Fibroblast of skin of scalp (primary cell): ENCODE measurements around the gene TOR2A.

ENCODE experiments used
- DNase-seq: peaks from one replicate; pipeline ENCODE4 v3.0.0-alpha.2; 2013

The TOR2A gene

GRCh38 chr9:127742435-127743088 lies 7.5 kb upstream of the TOR2A start:
- peak; percentile 70 for DNase-seq

- DNase-seq: peak; percentile 44
Measured at GRCh38 chr9:127741831-127742434, 6.8 kb upstream of the TOR2A start.

- DNase-seq: no peak
Measured at GRCh38 chr9:127739614-127740330, 4.7 kb upstream of the TOR2A start.

DNA sequence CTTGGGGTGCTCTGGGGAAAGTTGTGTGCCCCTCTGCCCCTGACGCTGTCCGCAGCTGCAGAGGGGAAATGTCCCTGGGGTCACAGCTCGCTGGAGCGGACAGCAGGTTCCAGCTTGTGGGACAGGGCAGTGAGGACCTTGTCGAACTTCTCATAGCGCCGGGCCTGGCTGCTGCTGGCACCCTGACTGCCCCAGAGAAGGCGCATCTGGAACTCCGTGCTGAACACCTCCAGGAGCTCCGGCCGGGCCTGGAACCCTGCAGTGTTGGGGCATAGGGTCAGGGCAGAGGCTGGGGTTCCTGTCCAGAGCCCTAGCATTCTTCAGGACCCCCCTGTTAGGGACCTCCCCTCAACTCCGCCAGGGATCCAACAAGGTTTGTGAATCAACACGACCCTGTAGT lies 3.6 kb upstream of the TOR2A start:
- no peak for DNase-seq

DNA sequence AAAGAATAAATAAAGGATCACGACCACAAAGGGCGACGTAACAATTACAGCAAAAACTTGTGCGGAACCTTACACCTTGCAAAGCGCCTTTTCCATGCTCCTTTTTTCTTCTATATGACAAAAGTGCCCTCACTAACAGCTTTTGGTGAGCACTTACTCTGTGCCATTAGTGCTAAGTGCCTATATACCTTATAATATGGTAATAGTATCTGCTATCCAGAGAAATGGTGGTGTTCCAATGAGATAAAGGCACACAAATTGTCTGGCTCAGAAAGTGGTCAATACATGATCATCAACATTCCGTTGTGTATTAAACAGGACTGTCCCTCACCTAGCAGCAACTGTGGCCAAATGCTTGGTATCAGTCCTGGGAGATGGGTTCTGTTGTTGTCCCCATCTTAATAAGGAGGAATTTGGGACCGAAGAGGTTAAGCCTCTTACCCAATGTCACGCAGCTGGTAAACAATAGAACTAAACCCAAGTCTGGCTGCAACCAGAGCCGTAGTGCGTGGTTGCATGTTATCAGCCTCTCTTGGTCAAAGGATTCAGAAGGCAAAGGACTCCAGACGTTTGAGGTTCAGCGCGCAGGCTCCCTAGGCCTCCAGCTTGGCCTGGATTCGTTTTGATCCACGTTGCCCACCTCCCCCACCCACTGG lies 564 bp upstream of the TOR2A start:
- DNase-seq: no peak

DNA sequence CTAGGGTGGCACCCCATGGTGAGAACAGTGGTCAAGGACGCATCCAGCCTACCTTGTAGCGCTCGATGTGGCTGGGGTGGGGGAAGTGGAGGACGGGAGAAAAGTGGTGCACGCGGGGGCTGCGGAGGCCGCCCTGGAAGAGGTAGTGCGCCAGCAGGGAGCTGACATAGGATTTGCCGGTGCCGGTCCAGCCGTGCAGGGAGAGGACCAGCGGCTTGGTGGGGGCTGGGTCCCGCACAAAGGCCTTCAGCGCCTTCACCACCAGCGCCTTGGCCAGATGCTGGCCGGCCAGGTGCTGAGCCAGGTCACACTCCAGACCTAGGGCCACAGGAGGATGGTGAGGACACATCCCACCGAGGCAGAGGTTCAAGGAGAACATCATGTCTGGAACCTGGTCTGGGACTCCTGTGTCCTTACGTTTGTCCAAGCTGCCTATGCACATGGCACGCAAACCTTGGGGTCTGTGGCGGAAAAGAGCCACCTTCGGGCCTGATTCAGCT lies 797 bp downstream of the TOR2A start:
- no peak for DNase-seq

DNA sequence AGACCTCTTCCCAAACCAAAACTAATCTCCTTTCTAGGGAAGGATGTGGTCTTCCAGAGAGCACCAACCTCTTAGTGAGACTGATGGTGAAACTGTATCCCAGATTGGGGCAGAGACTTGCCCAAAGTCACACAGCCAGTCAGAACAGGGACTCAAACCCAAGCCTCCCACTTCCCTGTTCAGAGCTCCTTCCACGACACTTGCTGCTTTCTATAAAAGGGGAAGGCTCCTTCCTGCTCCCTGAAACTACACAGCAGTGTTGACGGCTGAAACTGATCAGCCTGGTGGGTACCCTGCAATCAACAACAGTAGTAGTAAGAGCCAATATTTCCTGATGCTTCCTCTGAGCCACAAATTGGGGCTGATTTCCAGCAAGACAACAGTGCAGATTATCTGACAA lies 1.5 kb downstream of the TOR2A start:
- DNase-seq: no peak

- no peak for DNase-seq
Measured at GRCh38 chr9:127732444-127732843, 2.6 kb downstream of the TOR2A start.

- DNase-seq: no peak
Measured at GRCh38 chr9:127731938-127732337, 3.2 kb downstream of the TOR2A start.

DNA sequence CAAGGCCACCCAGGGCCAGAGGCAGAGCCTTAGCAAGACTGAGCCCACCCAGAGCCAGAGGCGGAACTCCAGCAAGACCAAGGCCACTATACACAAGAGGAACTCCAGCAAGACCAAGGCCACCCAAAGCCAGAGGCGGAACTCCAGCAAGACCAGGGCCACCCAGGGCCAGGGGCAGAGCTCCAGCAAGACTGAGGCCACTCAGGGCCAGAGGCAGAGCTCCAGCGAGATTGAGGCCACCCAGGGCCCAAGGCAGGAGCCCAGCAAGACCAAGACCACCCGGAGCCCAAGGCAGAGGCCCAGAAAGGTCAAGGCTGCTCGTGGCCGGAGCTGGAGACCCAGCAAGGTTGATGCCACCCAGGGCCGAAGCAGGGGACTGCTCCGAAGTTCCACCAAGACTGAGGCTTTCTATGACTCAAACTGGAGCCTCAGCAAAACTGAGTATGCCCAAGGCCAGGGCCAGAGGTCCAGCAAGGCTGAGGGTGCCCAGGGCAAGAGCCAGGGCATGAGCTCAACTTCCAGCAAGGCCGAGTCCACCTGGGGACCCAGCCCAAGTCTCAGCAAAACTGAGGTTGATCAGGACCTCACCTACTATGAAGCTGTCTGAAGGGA lies 4.2 kb downstream of the TOR2A start:
- no peak for DNase-seq

DNA sequence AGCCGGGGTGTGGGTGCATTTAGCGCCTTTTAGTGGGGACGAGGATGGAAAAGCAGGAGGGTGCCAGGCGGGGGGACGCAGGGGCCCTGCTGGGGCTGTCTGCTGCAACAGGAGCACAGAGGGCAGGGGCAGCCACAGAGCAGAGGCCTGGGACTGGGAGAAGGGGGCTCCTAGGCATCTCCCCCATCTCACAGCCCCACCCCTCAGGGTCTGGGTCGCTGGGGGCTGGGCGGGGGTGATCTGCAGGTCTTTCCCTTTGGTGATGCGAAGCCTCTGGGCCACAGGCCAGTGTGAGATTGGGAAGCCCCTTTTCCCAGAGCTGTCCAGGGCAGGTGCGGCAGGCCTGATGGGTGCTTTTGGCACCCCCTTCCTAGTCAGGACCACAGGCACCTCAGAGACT lies 4.8 kb downstream of the TOR2A start:
- DNase-seq: no peak

DNA sequence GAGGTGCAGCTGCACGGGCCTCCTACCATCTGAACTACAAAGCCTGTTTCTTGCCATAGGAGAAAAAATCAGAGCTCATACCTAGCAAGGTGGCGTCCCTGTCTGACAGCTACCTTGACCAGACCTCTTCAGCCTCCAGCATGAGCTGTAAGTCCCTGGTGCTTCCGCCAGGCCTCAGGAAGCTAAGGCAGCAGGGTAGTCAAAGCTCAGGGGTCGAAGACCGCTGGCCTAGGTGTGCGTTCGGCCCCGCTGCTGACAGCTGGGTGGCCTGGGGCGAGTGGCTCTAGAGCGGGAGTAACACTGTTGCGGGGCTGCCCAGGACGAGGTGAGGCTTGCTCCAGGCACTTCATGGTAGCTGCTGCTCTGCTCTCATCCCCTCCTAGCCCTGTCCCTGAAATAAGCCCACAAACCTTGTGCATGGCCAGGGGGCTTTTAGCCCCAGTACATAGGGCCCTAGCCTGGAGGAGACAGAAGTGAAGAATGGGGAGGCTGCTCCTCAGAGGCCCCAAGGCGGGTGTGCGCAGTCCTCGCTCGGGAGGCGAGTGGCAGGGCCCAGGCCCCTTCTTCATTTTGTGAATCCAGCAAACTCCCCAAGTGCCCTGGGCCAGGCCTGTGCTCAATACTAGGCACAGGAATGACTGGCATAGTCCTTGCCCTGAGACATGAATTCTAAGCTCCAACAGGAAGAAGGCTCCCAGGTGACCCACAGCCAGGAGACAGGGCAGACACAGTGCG lies 5.4 kb downstream of the TOR2A start:
- no peak for DNase-seq

DNA sequence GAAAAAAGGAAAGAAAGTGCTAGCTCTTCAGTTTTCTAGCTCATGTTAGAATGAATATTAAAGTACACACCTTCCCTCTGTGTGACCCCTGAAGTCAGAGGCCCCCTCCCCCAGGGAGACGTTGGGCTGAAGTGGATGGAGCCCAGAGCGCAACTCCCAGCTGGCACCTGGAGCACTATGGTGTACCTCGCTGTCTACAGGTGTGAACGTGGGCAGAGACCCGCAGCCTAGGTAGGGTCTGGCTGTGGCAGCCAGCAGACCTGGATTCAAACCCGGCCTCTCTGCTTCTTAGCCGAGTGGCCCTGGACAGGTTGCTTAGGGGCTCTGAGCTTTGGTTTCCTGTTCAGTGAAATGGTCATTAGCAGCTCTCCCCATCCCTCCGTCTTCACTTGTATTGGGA lies 6.3 kb downstream of the TOR2A start:
- DNase-seq: no peak

GRCh38 chr9:127726871-127727270 lies 8.2 kb downstream of the TOR2A start:
- no peak for DNase-seq

DNA sequence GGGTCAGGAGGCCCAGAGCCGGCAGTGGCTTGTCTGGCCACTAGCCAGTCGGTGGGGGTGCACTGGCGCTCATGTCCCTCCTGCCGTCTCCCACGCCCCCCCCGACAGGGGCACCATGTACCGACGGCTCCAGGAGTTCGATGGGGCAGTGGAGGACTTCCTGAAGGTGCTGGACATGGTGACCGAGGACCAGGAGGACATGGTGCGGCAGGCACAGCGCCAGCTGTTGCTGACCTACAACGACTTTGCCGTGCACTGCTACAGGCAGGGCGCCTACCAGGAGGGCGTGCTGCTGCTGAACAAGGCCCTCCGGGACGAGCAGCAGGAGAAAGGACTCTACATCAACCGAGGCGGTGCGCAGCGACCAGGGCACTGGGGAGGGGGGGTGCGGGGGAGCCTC lies 11.1 kb downstream of the TOR2A start:
- DNase-seq: no peak

- peak; percentile 66 for DNase-seq
Measured at GRCh38 chr9:127723444-127723843, 11.7 kb downstream of the TOR2A start.

DNA sequence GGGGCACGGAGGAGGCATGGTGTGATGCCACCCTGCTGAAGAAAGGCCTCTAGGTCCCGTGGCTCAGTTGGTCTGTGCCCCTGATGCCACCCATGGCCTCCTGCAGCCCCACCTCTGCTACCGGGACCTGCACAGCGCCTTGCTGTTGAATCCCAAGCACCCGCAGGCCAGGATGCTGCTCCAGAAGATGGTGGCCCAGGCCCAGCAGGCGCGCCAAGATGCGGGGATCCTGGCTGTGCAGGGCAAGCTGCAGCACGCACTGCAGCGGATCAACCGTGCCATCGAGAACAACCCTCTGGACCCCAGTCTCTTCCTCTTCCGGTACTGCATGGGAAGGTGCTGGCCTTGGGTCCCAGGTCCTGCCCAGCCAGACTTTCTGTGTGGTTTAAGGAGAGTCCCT lies 12.1 kb downstream of the TOR2A start:
- DNase-seq: no peak

GRCh38 chr9:127722055-127722745 lies 12.9 kb downstream of the TOR2A start:
- no peak for DNase-seq

GRCh38 chr9:127721391-127721821 lies 13.7 kb downstream of the TOR2A start:
- DNase-seq: no peak

DNA sequence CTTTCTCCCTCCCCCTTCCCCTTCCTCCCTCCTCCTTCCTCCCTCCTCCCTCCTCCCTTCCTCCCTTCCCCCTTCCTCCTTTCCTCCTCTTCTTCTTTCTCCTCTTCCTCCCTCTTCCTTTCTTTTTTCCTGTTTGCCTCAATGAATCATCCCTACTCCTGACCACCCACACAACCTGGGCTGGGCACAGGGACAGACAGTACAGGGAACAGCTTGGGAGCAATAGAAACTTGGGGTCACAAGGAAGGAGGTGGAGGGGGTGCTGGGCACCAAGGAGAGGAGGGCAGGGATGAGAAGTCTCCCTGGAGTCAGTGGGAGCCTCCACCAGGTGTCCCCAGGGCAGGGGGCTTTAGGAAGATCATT lies 14.2 kb downstream of the TOR2A start:
- DNase-seq: no peak

- no peak for DNase-seq
Measured at GRCh38 chr9:127720031-127720864, 14.8 kb downstream of the TOR2A start.
